Measurements from ENCODE around the gene FGFR2. TPM values are rescaled to one million over a fixed set of nuclear protein-coding genes. Genes with fewer than 3 reads are reported as not detected.

FGFR2 gene
- total RNA-seq, 1 experiment from 2014 or later: 5.7 TPM

GRCh38 chr10:121457729-121458128, 140.5 kb downstream of the FGFR2 start:
- POLR2A ChIA-PET: no interaction called here
- Histone ChIP-seq H3K4me1 (ENCODE audit: control insufficient read depth, insufficient read depth, low read length) (no peaks in the 10 kb centered on the region), H3K27ac (ENCODE audit: low read length) (no peak overlapping the region), H3K4me3 (ENCODE audit: low read depth in 2 of 2, low read length in 2 of 2) (no peak overlapping the region), H3K9me3 (ENCODE audit: control insufficient read depth, insufficient read depth, low read depth, low read length) (no peaks in the 10 kb centered on the region), H3K36me3 (ENCODE audit: control insufficient read depth, insufficient read depth, low read length) (no peaks in the 10 kb centered on the region), H3K27me3 (ENCODE audit: control insufficient read depth, insufficient read depth, low read length) (no peaks in the 10 kb centered on the region)
- no TSS peak for BruUV-seq (replicated peaks)
- in situ Hi-C loops (cut with HindIII; ENCODE audit: low pct_unique_long_range_greater_than_20kb, low sequenced_read_pairs): no loop called here
- intact Hi-C loops (cut with micrococcal nuclease; ENCODE audit: unreplicated experiment): no loop called here
- DNase-seq (ENCODE audit: low read depth, low spot score): no peak
- TF ChIP-seq REST (IDR thresholded peaks at IDR 0.05; ENCODE audit: insufficient read depth in 1 of 2, low read depth in 2 of 2, low read length in 1 of 2) (no peak), CTCF (IDR thresholded peaks at IDR 0.05) (no peak), POLR2AphosphoS5 (IDR thresholded peaks at IDR 0.05; ENCODE audit: low read depth, low read length) (no peak), TCF7L2 (IDR thresholded peaks at IDR 0.05; ENCODE audit: low read depth, low read length) (no peak), SIN3A (IDR thresholded peaks at IDR 0.05; ENCODE audit: borderline replicate concordance, insufficient read depth, low read depth, low read length) (no peak)
- no peak for ATAC-seq
- CTCF ChIA-PET: no interaction called here

GRCh38 chr10:121455377-121455776, 142.9 kb downstream of the FGFR2 start:
- Histone ChIP-seq H3K27ac (ENCODE audit: low read length) (no peak overlapping the region), H3K4me3 (ENCODE audit: low read depth in 2 of 2, low read length in 2 of 2) (no peak overlapping the region), H3K9me3 (ENCODE audit: control insufficient read depth, insufficient read depth, low read depth, low read length) (no peaks in the 10 kb centered on the region), H3K36me3 (ENCODE audit: control insufficient read depth, insufficient read depth, low read length) (no peaks in the 10 kb centered on the region), H3K27me3 (ENCODE audit: control insufficient read depth, insufficient read depth, low read length) (no peaks in the 10 kb centered on the region), H3K4me1 (ENCODE audit: control insufficient read depth, insufficient read depth, low read length) (no peaks in the 10 kb centered on the region)
- CTCF ChIA-PET: no interaction called here
- no TSS peak for BruUV-seq (replicated peaks)
- in situ Hi-C loops (cut with HindIII; ENCODE audit: low pct_unique_long_range_greater_than_20kb, low sequenced_read_pairs) (no loop called here), intact Hi-C loops (cut with micrococcal nuclease; ENCODE audit: unreplicated experiment) (no loop called here)
- DNase-seq (ENCODE audit: low read depth, low spot score) (no peak), ATAC-seq (no peak)
- POLR2A ChIA-PET: no interaction called here
- TF ChIP-seq TCF7L2 (IDR thresholded peaks at IDR 0.05; ENCODE audit: low read depth, low read length) (no peak), CTCF (IDR thresholded peaks at IDR 0.05) (no peak), POLR2AphosphoS5 (IDR thresholded peaks at IDR 0.05; ENCODE audit: low read depth, low read length) (no peak), SIN3A (IDR thresholded peaks at IDR 0.05; ENCODE audit: borderline replicate concordance, insufficient read depth, low read depth, low read length) (no peak), REST (IDR thresholded peaks at IDR 0.05; ENCODE audit: insufficient read depth in 1 of 2, low read depth in 2 of 2, low read length in 1 of 2) (no peak)

Data from Panc1 (cell line).